Suprapubic skin (tissue), 4 donors: ENCODE results near the gene THOC1. TPM values are rescaled to one million over a fixed set of nuclear protein-coding genes. Genes with fewer than 3 reads are reported as not detected.

Source experiments
- DNase-seq, 2 donors: peaks; one replicate each; pipeline ENCODE4 v3.0.0-alpha.2; 2019; ENCODE audit warnings: low spot score in 2 of 2
- H3K27ac ChIP-seq: fragments of 200-600 bp; sonication (generic); one replicate; pipeline ENCODE4 v1.5.1; 2019
- H3K27me3 ChIP-seq: fragments of 200-600 bp; sonication (generic); one replicate; pipeline ENCODE4 v1.5.1; 2019
- H3K36me3 ChIP-seq: fragments of 200-600 bp; sonication (generic); one replicate; pipeline ENCODE4 v1.5.1; 2019
- H3K4me1 ChIP-seq: fragments of 200-600 bp; sonication (generic); one replicate; pipeline ENCODE4 v1.5.1; 2019
- H3K4me3 ChIP-seq: fragments of 200-600 bp; sonication (generic); one replicate; pipeline ENCODE4 v1.5.1; 2019; ENCODE audit warnings: mild to moderate bottlenecking
- H3K9me3 ChIP-seq: fragments of 200-600 bp; sonication (generic); one replicate; pipeline ENCODE4 v1.5.1; 2019
- CTCF ChIP-seq, 2 donors: fragments of 200-600 bp in 1 of 2; fragments of 450-650 bp in 1 of 2; sonication (generic) in 1 of 2; IDR thresholded peaks; one replicate each; pipeline ENCODE4 v1.5.1; 2016 to 2019; ENCODE audit warnings: antibody characterized with exemption in 2 of 2, mild to moderate bottlenecking in 1 of 2, moderate library complexity in 1 of 2
- EP300 ChIP-seq: sonication (generic); formaldehyde crosslinking; IDR thresholded peaks from one replicate; pipeline ENCODE4 v1.6.1; 2017; ENCODE audit warnings: antibody characterized with exemption
- POLR2A ChIP-seq, 2 donors: fragments of 450-650 bp; IDR thresholded peaks; one replicate each; pipeline ENCODE4 v1.6.1; 2017; ENCODE audit warnings: antibody characterized with exemption in 2 of 2, mild to moderate bottlenecking in 2 of 2, moderate library complexity in 2 of 2
- POLR2AphosphoS5 ChIP-seq, 3 donors: sonication (generic); formaldehyde crosslinking; IDR thresholded peaks; one replicate each; pipeline ENCODE4 v1.6.1; 2017; ENCODE audit warnings: antibody characterized with exemption in 3 of 3
- WGBS: methylation state at CpG from one replicate; pipeline ENCODE4 v1.1.5; 2018; 5-methylcytosine and 5-hydroxymethylcytosine counted together
- total RNA-seq, 4 donors: library from RNA; depleted of rRNA; stranded (reverse); fragments of >200 nt; gene quantifications; one replicate each; pipeline ENCODE4 v1.1.0, GENCODE V29; 2016

THOC1 gene
- total RNA-seq, 4 donors from 2014 or later: 30.4 to 152 (median 46.8) TPM

- Histone ChIP-seq H3K36me3 (peaks cover 28% of the 10 kb centered on the region), H3K4me1 (peaks cover 21% of the 10 kb centered on the region), H3K9me3 (no peaks in the 10 kb centered on the region), H3K27ac (peak overlapping the region; percentile 90), H3K4me3 (peak overlapping the region; percentile 98), H3K27me3 (no peaks in the 10 kb centered on the region)
- DNase-seq: no peak
- no peak for TF ChIP-seq POLR2AphosphoS5 (IDR thresholded peaks at IDR 0.05)
- no peak for TF ChIP-seq EP300
- under 1% methylated on average over 9 of the region's 9 CpGs for WGBS
These were observed 513 bp downstream of the THOC1 start for GRCh38 chr18:267380-267687.

GRCh38 chr18:261398-262073 lies 6.3 kb downstream of the THOC1 start:
- WGBS: 92% methylated on average over 2 of the region's 2 CpGs
- Histone ChIP-seq H3K36me3 (peaks cover 68% of the 10 kb centered on the region), H3K27ac (no peak overlapping the region), H3K4me1 (peaks cover 6% of the 10 kb centered on the region), H3K9me3 (no peaks in the 10 kb centered on the region), H3K4me3 (no peak overlapping the region), H3K27me3 (no peaks in the 10 kb centered on the region)
- DNase-seq: no peak
- TF ChIP-seq EP300 (no peak), CTCF (IDR thresholded peaks at IDR 0.05) (no peak), POLR2AphosphoS5 (IDR thresholded peaks at IDR 0.05) (no peak), POLR2A (IDR thresholded peaks at IDR 0.05) (no peak)

GRCh38 chr18:260547-260946 lies 7.3 kb downstream of the THOC1 start:
- Histone ChIP-seq H3K4me1 (no peaks in the 10 kb centered on the region), H3K27ac (no peak overlapping the region), H3K9me3 (no peaks in the 10 kb centered on the region), H3K27me3 (no peaks in the 10 kb centered on the region), H3K36me3 (peaks cover 77% of the 10 kb centered on the region), H3K4me3 (no peak overlapping the region)
- DNase-seq: no peak
- 79% methylated on average over 2 of the region's 2 CpGs for WGBS
- no peak for TF ChIP-seq CTCF (IDR thresholded peaks at IDR 0.05)
- TF ChIP-seq EP300: no peak
- TF ChIP-seq POLR2AphosphoS5 (IDR thresholded peaks at IDR 0.05): no peak
- no peak for TF ChIP-seq POLR2A (IDR thresholded peaks at IDR 0.05)

- WGBS: 88% methylated on average over 4 of the region's 4 CpGs
- no peak for TF ChIP-seq EP300
- no peak for TF ChIP-seq CTCF (IDR thresholded peaks at IDR 0.05)
- TF ChIP-seq POLR2A (IDR thresholded peaks at IDR 0.05): no peak
- TF ChIP-seq POLR2AphosphoS5 (IDR thresholded peaks at IDR 0.05): no peak
- Histone ChIP-seq H3K27me3 (no peaks in the 10 kb centered on the region), H3K9me3 (no peaks in the 10 kb centered on the region), H3K36me3 (peaks cover 93% of the 10 kb centered on the region), H3K27ac (no peak overlapping the region), H3K4me1 (no peaks in the 10 kb centered on the region), H3K4me3 (no peak overlapping the region)
- no peak for DNase-seq
These were observed 12.7 kb downstream of the THOC1 start for GRCh38 chr18:255171-255570.

GRCh38 chr18:253121-253520 lies 14.7 kb downstream of the THOC1 start:
- H3K36me3 ChIP-seq: peaks cover 96% of the 10 kb centered on the region
- H3K9me3 ChIP-seq: no peaks in the 10 kb centered on the region
- no peak for DNase-seq
- no peaks in the 10 kb centered on the region for H3K27me3 ChIP-seq
- no peaks in the 10 kb centered on the region for H3K4me1 ChIP-seq
- H3K27ac ChIP-seq: no peak overlapping the region
- WGBS: 98% methylated on average over 1 of the region's 1 CpG
- TF ChIP-seq POLR2AphosphoS5 (IDR thresholded peaks at IDR 0.05) (no peak), EP300 (no peak), CTCF (IDR thresholded peaks at IDR 0.05) (no peak), POLR2A (IDR thresholded peaks at IDR 0.05) (no peak)
- no peak overlapping the region for H3K4me3 ChIP-seq

GRCh38 chr18:251572-251971 lies 16.3 kb downstream of the THOC1 start:
- no peaks in the 10 kb centered on the region for H3K9me3 ChIP-seq
- no peak for DNase-seq

More at GRCh38 chr18:251572-251971, 16.3 kb downstream of the THOC1 start:
- 88% methylated on average over 5 of the region's 5 CpGs for WGBS
- H3K27me3 ChIP-seq: no peaks in the 10 kb centered on the region
- no peaks in the 10 kb centered on the region for H3K4me1 ChIP-seq
- H3K36me3 ChIP-seq: peaks cover 94% of the 10 kb centered on the region
- no peak overlapping the region for H3K4me3 ChIP-seq
- TF ChIP-seq POLR2AphosphoS5 (IDR thresholded peaks at IDR 0.05) (no peak), EP300 (no peak), POLR2A (IDR thresholded peaks at IDR 0.05) (no peak), CTCF (IDR thresholded peaks at IDR 0.05) (no peak)
- no peak overlapping the region for H3K27ac ChIP-seq
